Tibial nerve (tissue), 4 donors: Measurements from ENCODE around the gene ARHGAP21. TPM values are rescaled to one million over a fixed set of nuclear protein-coding genes. Genes with fewer than 3 reads are reported as not detected.

Experiments used
- DNase-seq, 2 donors: peaks; one replicate each; pipeline ENCODE4 v3.0.0-alpha.2; 2019; ENCODE audit warnings: low spot score in 2 of 2
- H3K27ac ChIP-seq, 4 donors: fragments of 200-600 bp; sonication (generic) in 3 of 4; one replicate each; pipeline ENCODE4 v1.5.1; 2017 to 2019; ENCODE audit warnings: mild to moderate bottlenecking in 1 of 4
- H3K27me3 ChIP-seq, 2 donors: fragments of 200-600 bp; sonication (generic) in 1 of 2; one replicate each; pipeline versions ENCODE4 v1.5.1 to v1.6.0; 2017 to 2019
- H3K36me3 ChIP-seq, 3 donors: fragments of 200-600 bp; sonication (generic); one replicate each; pipeline ENCODE4 v1.5.1; 2018 to 2019
- H3K4me1 ChIP-seq, 4 donors: fragments of 200-600 bp; sonication (generic) in 3 of 4; one replicate each; pipeline ENCODE4 v1.5.1; 2017 to 2019
- H3K4me3 ChIP-seq, 4 donors: fragments of 200-600 bp; sonication (generic) in 3 of 4; one replicate each; pipeline ENCODE4 v1.5.1; 2017 to 2019; ENCODE audit warnings: mild to moderate bottlenecking in 1 of 4, moderate library complexity in 1 of 4
- H3K9me3 ChIP-seq, 4 donors: fragments of 200-600 bp; sonication (generic) in 3 of 4; one replicate each; pipeline ENCODE4 v1.5.1; 2017 to 2019
- EP300 ChIP-seq, 2 donors: sonication (generic); formaldehyde crosslinking; IDR thresholded peaks; one replicate each; pipeline ENCODE4 v1.6.1; 2017; ENCODE audit warnings: antibody characterized with exemption in 2 of 2, mild to moderate bottlenecking in 1 of 2
- POLR2A ChIP-seq, 2 donors: fragments of 450-650 bp; IDR thresholded peaks; one replicate each; pipeline ENCODE4 v1.6.1; 2017; ENCODE audit warnings: antibody characterized with exemption in 2 of 2, mild to moderate bottlenecking in 2 of 2, moderate library complexity in 2 of 2
- WGBS, 2 donors: methylation state at CpG; one replicate each; pipeline ENCODE4 v1.1.5; 2018; 5-methylcytosine and 5-hydroxymethylcytosine counted together
- total RNA-seq, 4 donors: library from RNA; depleted of rRNA; stranded (reverse); fragments of >200 nt; gene quantifications; one replicate each; pipeline ENCODE4 v1.1.0, GENCODE V29; 2016
- TF ChIP-seq, protein P1 (sequence below), 5 experiments: fragments of 200-600 bp in 3 of 5; fragments of 450-650 bp in 2 of 5; sonication (generic) in 3 of 5; IDR thresholded peaks; one replicate each; pipeline ENCODE4 v1.5.1; 2016 to 2019; ENCODE audit warnings: antibody characterized with exemption in 5 of 5, mild to moderate bottlenecking in 3 of 5, moderate library complexity in 2 of 5

Gene ARHGAP21
- total RNA-seq, 4 donors from 2014 or later = 56.7 to 116 (median 80.2) TPM

DNA sequence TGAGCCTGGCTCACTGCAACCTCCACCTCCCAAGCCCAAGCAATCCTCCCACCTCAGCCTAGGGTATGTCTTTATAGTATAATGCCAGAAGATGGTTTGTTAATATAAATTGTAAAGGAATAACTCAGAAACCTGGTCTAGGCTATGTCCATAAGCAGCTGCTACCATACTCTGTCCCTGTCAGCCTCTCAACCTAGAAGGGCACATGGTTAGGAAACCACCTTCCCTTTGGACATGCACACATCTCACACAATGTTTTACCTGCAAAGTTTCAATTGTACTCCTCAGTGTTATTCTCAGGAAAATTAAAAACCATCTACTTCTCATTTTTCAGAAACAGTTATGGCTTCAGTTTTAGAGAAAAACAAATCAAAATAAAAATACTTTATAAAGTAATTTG is 40.1 kb downstream of the ARHGAP21 start:
- H3K27ac ChIP-seq = no peak overlapping the region
- no peak overlapping the region for H3K4me3 ChIP-seq
- H3K27me3 ChIP-seq = no peaks in the 10 kb centered on the region
- no peaks in the 10 kb centered on the region for H3K36me3 ChIP-seq
- DNase-seq = no peak
- no peak for TF ChIP-seq POLR2A (IDR thresholded peaks at IDR 0.05)
- H3K9me3 ChIP-seq = peaks cover 0 to 5% (median 0%) of the 10 kb centered on the region in 4 donors
- H3K4me1 ChIP-seq = peaks cover 0 to 11% (median 2%) of the 10 kb centered on the region in 4 donors

GRCh38 chr10:24681572-24682088 is 42.1 kb downstream of the ARHGAP21 start:
- TF ChIP-seq, protein P1, sequence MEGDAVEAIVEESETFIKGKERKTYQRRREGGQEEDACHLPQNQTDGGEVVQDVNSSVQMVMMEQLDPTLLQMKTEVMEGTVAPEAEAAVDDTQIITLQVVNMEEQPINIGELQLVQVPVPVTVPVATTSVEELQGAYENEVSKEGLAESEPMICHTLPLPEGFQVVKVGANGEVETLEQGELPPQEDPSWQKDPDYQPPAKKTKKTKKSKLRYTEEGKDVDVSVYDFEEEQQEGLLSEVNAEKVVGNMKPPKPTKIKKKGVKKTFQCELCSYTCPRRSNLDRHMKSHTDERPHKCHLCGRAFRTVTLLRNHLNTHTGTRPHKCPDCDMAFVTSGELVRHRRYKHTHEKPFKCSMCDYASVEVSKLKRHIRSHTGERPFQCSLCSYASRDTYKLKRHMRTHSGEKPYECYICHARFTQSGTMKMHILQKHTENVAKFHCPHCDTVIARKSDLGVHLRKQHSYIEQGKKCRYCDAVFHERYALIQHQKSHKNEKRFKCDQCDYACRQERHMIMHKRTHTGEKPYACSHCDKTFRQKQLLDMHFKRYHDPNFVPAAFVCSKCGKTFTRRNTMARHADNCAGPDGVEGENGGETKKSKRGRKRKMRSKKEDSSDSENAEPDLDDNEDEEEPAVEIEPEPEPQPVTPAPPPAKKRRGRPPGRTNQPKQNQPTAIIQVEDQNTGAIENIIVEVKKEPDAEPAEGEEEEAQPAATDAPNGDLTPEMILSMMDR (IDR thresholded peaks at IDR 0.05) = no peak
- TF ChIP-seq POLR2A (IDR thresholded peaks at IDR 0.05) = no peak
- TF ChIP-seq EP300 (IDR thresholded peaks at IDR 0.05) = no peak

DNA sequence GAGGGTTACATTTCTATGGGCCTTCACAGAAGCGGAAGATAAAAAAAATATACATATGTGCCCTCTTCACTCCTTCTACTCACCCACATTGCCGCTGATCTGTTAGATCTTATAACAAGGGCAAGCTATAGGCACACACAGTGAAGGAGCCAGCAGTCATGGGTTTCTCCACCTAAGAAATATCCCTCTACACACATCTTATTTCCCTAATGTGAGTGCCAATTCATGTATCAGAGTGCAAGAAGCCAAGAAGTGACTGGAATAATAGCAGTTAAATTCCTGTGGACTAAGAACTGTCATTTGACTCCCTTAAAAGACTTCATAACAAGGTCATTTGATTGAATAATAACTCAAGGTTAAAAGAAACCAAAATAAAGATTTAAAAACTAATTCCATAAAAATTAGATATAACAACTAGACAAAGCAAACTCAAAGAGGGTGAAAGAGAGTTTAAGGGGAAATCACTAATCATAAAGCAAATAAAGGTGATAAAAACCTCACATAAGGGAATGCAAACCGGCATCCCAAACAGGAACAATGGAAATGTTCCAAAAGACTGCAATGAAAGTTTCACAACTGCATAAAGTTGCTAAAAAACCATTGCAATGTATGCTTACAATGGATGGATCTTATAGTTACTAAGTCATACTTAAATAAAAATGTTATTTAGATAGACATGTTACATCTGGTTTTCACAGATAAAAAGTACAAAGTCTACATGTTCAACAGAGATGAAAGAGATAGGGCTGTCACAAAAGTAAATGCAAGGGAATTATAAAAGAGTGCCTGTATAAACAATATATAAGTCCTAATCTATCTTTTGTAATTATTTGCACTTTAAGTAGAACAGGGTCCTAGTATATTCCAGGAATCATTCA is 42.8 kb downstream of the ARHGAP21 start:
- no peaks in the 10 kb centered on the region for H3K36me3 ChIP-seq
- 72 to 83% methylated on average over 3 of the region's 3 CpGs for WGBS, 2 donors
- no peak overlapping the region for H3K27ac ChIP-seq
- TF ChIP-seq POLR2A (IDR thresholded peaks at IDR 0.05) (no peak), EP300 (IDR thresholded peaks at IDR 0.05) (no peak)
- TF ChIP-seq, protein P1 (IDR thresholded peaks at IDR 0.05) = no peak
- H3K4me1 ChIP-seq = peaks cover 0 to 7% (median 0%) of the 10 kb centered on the region in 4 donors
- no peak for DNase-seq
- H3K27me3 ChIP-seq = no peaks in the 10 kb centered on the region
- peaks cover 0 to 5% (median 0%) of the 10 kb centered on the region in 4 donors for H3K9me3 ChIP-seq
- H3K4me3 ChIP-seq = no peak overlapping the region

More at GRCh38 chr10:24681572-24682088, 42.1 kb downstream of the ARHGAP21 start:
- 71 to 82% methylated on average over 6 of the region's 6 CpGs for WGBS, 2 donors
- no peaks in the 10 kb centered on the region for H3K27me3 ChIP-seq
- peaks cover 0 to 5% (median 0%) of the 10 kb centered on the region in 4 donors for H3K9me3 ChIP-seq
- H3K4me3 ChIP-seq = no peak overlapping the region
- no peaks in the 10 kb centered on the region for H3K36me3 ChIP-seq
- H3K27ac ChIP-seq = no peak overlapping the region
- no peak for DNase-seq
- peaks cover 0 to 7% (median 0%) of the 10 kb centered on the region in 4 donors for H3K4me1 ChIP-seq

GRCh38 chr10:24678757-24679156 is 44.9 kb downstream of the ARHGAP21 start:
- Histone ChIP-seq H3K4me1 (peaks cover 0 to 7% (median 0%) of the 10 kb centered on the region in 4 donors), H3K4me3 (no peak overlapping the region), H3K27ac (no peak overlapping the region), H3K36me3 (no peaks in the 10 kb centered on the region), H3K27me3 (no peaks in the 10 kb centered on the region), H3K9me3 (peaks cover 0 to 5% (median 0%) of the 10 kb centered on the region in 4 donors)
- TF ChIP-seq, protein P1 (IDR thresholded peaks at IDR 0.05) = no peak
- TF ChIP-seq POLR2A (IDR thresholded peaks at IDR 0.05) (no peak), EP300 (IDR thresholded peaks at IDR 0.05) (no peak)
- DNase-seq = no peak
- 99 to 100% methylated on average over 2 of the region's 2 CpGs for WGBS, 2 donors

DNA sequence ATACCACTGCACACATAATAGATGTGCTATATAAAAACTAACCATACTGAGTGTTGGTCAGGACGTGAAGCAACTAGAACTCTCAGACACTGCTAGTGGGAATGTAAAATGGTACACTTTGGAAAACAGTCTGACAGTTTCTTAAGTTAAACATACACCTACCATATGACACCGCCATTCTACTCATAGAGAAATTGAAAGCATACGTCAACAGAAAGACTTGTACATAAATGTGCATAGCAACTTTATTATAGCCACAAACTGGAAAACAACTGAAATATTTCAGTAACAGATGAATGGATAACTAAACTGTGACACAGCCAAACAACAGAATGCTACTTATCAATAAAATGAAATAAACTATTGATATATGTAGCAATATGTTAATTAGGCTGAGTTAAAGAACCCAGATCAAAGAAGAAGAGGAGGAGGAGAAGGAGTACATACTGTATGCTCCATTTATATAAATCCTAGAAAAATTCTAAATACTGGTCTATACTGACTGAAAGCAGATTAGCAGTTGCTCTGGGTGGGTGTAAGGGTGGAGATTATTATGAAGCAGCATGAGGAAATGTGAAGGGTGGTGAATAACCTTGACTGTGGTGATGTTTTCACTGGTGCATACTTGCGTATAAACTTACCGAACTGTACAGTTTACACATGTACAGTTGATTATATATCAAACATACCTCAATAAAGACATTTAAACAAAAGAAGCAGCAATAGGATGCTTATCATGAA is 48.6 kb downstream of the ARHGAP21 start:
- WGBS, 2 donors = 98% methylated on average over 5 of the region's 5 CpGs
- no peaks in the 10 kb centered on the region for H3K36me3 ChIP-seq
- H3K4me1 ChIP-seq = peaks cover 0 to 4% (median 0%) of the 10 kb centered on the region in 4 donors
- peaks cover 0 to 5% (median 0%) of the 10 kb centered on the region in 4 donors for H3K9me3 ChIP-seq
- no peak overlapping the region for H3K4me3 ChIP-seq
- TF ChIP-seq POLR2A (IDR thresholded peaks at IDR 0.05) = no peak
- TF ChIP-seq, protein P1 (IDR thresholded peaks at IDR 0.05) = no peak
- no peak for TF ChIP-seq EP300 (IDR thresholded peaks at IDR 0.05)
- DNase-seq = no peak
- H3K27ac ChIP-seq = no peak overlapping the region
- H3K27me3 ChIP-seq = no peaks in the 10 kb centered on the region
